ENCODE data around the gene TNFAIP8. TPM values are rescaled to one million over a fixed set of nuclear protein-coding genes. Genes with fewer than 3 reads are reported as not detected.

The TNFAIP8 gene
- polyA plus RNA-seq, 3 donors: 22.9 to 25.3 (median 23.4) TPM

GRCh38 chr5:119343766-119344165 lies 12.1 kb upstream of the TNFAIP8 start:
- DNase-seq: no peak

GRCh38 chr5:119344231-119344630 lies 11.6 kb upstream of the TNFAIP8 start:
- no peak for DNase-seq

- no peak for DNase-seq
Observed at GRCh38 chr5:119345861-119346260, 10.0 kb upstream of the TNFAIP8 start.

GRCh38 chr5:119346394-119346793 lies 9.4 kb upstream of the TNFAIP8 start:
- no peak for DNase-seq

- no peak for DNase-seq
Observed at GRCh38 chr5:119347574-119347973, 8.2 kb upstream of the TNFAIP8 start.

GRCh38 chr5:119347991-119348390 lies 7.8 kb upstream of the TNFAIP8 start:
- no peak for DNase-seq

GRCh38 chr5:119353213-119353612 lies 2.6 kb upstream of the TNFAIP8 start:
- DNase-seq: no peak

GRCh38 chr5:119353686-119354366 lies 2.0 kb upstream of the TNFAIP8 start:
- no peak for DNase-seq

GRCh38 chr5:119354537-119355243 lies 1.1 kb upstream of the TNFAIP8 start:
- no peak for DNase-seq

- no peak for DNase-seq
Observed at GRCh38 chr5:119355244-119355638, 578 bp upstream of the TNFAIP8 start.

GRCh38 chr5:119356612-119357188 lies 881 bp downstream of the TNFAIP8 start:
- peak; percentile 59 for DNase-seq

- no peak for DNase-seq
Observed at GRCh38 chr5:119357270-119357669, 1.5 kb downstream of the TNFAIP8 start.

GRCh38 chr5:119357808-119358529 lies 2.1 kb downstream of the TNFAIP8 start:
- DNase-seq: no peak

- DNase-seq: no peak
Observed at GRCh38 chr5:119358530-119358900, 2.7 kb downstream of the TNFAIP8 start.

- no peak for DNase-seq
Observed at GRCh38 chr5:119358901-119359603, 3.2 kb downstream of the TNFAIP8 start.

- DNase-seq: no peak
Observed at GRCh38 chr5:119359737-119360413, 4.1 kb downstream of the TNFAIP8 start.

GRCh38 chr5:119360905-119361593 lies 5.2 kb downstream of the TNFAIP8 start:
- no peak for DNase-seq

- no peak for DNase-seq
Observed at GRCh38 chr5:119361594-119362125, 5.8 kb downstream of the TNFAIP8 start.

- DNase-seq: no peak
Observed at GRCh38 chr5:119362714-119363113, 6.9 kb downstream of the TNFAIP8 start.

- no peak for DNase-seq
Observed at GRCh38 chr5:119363271-119363670, 7.5 kb downstream of the TNFAIP8 start.

All from renal pelvis (tissue), 4 donors.